NCI-H1048 (cell line): ENCODE results near the gene MAP7.

ENCODE experiments used
- DNase-seq: peaks from one replicate; lab custom pipeline; 2025; lab: John Stamatoyannopoulos, UW

Gene MAP7

GRCh38 chr6:136563386-136564152 is 13.3 kb upstream of the MAP7 start:
- DNase-seq = no peak

- DNase-seq = no peak
Measured at GRCh38 chr6:136562211-136562610, 12.0 kb upstream of the MAP7 start.

DNA sequence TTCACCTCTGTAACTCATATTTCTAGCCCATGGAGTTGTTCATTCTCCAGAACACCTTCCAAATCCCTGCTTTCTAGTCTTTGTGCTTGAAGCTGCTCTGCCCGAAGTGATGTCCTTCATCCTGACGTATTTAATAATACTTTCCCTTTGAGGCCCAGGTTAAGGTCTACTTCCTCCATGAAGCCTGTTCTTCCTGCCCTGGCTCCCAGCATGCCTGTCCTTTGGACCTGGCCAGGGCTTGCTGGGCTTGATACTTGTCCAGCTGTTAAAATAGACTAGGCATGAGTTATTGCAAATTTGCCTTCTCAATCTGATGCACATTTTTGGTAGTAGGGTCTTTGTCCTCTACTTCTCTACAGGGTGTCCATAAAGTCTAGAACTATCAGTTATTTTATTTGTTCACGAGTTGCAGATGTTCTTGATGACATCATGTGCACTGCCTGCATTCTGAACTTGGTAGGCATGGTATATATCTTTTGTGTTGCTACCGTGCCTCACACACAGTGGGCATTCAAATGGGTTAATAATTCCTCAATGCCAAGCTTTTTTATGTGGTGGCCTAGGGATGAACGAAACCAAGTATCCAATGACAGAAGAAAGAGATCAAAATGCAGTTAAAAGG is 3.1 kb upstream of the MAP7 start:
- no peak for DNase-seq

DNA sequence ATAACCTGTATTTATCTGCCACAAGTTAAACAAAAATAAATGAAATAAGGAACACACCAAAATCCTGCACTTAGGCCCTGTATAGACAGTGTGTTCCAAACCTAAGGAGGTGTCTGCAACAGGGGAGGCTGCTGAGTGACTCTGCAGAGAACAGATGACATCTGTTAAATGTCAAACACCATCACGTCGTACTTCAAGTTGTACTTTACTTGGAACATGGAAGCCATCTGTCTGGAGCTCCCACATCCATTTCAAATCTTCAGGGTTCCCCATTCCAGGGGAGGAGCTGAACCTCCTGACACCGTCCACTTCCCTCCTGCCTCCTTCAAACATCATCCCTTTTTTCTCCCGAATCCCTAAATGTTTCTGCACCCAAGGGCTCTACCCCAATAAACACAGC is 1.8 kb upstream of the MAP7 start:
- no peak for DNase-seq

- no peak for DNase-seq
Measured at GRCh38 chr6:136551103-136551502, 881 bp upstream of the MAP7 start.

DNA sequence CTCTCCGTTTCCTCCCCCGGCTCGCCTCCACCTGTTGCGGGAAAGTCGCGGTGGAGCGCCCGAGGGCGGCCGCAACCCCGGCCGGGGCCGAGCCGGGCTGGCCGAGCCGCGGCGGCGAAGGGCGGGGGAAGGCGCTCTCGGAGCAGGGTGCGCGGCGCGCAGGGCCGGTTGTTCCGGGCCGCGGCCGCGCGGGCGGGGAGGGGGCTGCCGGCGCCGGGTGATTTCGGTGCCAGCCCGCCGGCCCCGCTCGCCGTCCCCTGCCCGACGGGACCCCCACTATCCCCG is 235 bp downstream of the MAP7 start:
- DNase-seq = peak; percentile 41

- no peak for DNase-seq
Measured at GRCh38 chr6:136549300-136550044, 750 bp downstream of the MAP7 start.

- no peak for DNase-seq
Measured at GRCh38 chr6:136548582-136549299, 1.5 kb downstream of the MAP7 start.

GRCh38 chr6:136547871-136548270 is 2.4 kb downstream of the MAP7 start:
- DNase-seq = no peak

DNA sequence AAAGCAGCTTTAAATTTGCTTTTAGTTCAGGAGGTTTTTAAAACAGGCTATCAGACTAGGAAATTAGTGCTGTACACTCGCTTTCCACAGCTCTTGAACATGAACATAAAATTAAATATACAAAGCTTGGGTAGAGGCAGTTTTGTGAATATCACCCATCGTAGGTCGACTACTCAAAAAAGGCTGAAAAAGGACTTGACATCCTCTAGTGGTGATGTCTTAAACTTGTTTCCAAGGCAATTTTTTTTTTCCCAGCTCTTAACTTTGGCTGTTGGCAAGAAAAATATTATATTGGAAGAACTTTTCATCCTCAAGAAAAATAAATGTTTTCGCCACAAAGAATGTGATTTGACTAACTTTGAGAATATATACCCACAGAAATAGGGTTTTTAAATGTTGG is 2.9 kb downstream of the MAP7 start:
- DNase-seq = no peak

- no peak for DNase-seq
Measured at GRCh38 chr6:136546331-136546730, 3.9 kb downstream of the MAP7 start.

GRCh38 chr6:136544326-136544725 is 5.9 kb downstream of the MAP7 start:
- DNase-seq = no peak

- no peak for DNase-seq
Measured at GRCh38 chr6:136541395-136541794, 8.8 kb downstream of the MAP7 start.

- DNase-seq = no peak
Measured at GRCh38 chr6:136539967-136540652, 10.1 kb downstream of the MAP7 start.

DNA sequence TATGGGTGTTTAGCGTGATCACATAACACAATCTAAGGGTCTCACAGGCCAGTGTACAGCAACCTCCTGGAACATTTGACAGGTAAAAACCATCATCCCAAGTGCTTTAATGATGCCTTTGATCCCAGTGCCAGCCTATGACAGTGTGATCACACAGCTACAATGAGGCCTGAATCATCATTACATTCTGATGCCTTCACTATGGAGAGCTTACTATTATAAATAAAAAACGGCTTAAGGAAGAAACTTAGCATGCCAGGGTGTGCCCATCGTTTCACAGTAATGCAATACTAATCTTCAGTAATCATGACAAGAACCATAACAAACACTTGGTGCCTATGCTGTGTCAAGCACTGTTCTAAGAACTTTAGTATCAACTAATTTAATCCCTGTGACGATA is 11.4 kb downstream of the MAP7 start:
- no peak for DNase-seq

- no peak for DNase-seq
Measured at GRCh38 chr6:136535880-136536650, 14.2 kb downstream of the MAP7 start.

DNA sequence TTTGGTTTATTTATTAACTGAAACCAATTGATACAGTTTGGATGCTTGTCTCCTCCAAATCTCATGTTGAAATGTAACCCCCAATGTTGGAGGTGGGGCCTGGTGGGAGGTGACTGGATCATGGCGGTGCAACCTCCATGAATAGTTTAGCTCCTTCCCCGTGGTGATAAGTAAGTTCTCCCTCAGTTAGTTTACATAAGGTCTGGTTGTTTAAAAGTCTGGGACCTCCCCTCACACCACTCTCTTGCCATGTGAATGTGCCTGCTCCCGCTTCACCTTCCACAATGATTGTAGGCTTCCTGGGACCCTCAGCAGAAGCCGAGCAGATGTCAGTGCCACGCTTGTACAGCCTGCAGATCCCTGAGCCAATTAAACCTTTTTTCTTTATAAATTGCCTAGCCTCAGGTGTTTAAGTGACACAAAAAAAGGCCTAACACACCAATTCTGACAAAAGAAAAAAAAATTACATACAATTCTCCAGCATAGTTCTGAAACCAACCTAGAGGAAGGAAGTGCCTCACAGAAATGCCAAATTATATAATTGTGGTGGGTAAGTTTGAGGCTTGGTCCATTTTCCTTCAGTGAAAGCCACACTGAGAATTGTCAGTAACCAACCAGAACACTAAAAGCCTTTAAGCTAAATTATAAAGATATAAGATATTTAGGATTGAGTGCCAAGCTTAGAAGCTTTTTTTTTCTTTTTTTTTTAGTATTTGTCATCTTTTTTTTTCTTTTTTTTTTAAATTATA is 15.0 kb downstream of the MAP7 start:
- DNase-seq = no peak

GRCh38 chr6:136534268-136534667 is 16.0 kb downstream of the MAP7 start:
- DNase-seq = no peak

DNA sequence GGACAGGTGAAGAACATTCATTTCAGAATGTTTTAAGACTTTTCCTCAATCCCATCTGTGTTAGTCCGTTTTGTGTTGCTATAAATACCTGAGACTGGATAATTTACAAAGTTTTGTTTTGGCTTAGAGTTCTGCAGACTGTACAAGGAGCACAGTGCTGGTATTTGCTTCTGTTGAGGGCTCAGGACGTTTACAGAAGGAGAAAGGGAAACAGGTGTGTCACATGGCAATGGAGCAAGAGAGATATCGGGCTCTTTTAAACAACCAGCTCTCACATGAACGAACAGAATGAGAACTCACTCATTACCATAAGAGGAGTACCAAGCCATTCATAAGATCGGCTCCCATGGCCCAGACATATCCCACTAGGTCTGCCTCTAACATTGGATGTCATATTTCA is 16.7 kb downstream of the MAP7 start:
- no peak for DNase-seq

- no peak for DNase-seq
Measured at GRCh38 chr6:136532030-136532429, 18.2 kb downstream of the MAP7 start.

DNA sequence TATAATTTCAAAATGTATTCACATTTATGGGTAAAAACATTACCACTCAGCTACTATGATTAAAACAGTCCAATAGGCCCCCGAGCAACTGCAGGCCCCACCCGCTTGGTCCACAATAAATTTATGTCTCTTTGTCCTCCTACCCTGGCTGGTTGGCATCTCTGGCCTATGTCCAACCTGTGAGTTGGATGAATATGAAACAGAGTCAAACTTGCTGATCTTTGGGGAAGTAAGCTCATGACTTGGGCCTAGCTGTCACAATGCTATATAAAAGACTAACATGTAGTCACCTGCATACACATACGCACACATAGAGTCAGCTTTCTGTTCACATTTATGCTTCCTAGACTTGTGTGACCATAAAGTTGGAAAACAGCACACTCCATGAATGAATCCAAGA is 20.5 kb downstream of the MAP7 start:
- DNase-seq = no peak
